ENCODE results near the gene RHEB. TPM values are rescaled to one million over a fixed set of nuclear protein-coding genes. Genes with fewer than 3 reads are reported as not detected.

The RHEB gene
- total RNA-seq, 1 donor = 98.8 TPM

GRCh38 chr7:151489498-151489897 lies 30.2 kb downstream of the RHEB start:
- H3K4me3 ChIP-seq (ENCODE audit: low read depth, low read length) = no peak overlapping the region
- TF ChIP-seq, protein P1, sequence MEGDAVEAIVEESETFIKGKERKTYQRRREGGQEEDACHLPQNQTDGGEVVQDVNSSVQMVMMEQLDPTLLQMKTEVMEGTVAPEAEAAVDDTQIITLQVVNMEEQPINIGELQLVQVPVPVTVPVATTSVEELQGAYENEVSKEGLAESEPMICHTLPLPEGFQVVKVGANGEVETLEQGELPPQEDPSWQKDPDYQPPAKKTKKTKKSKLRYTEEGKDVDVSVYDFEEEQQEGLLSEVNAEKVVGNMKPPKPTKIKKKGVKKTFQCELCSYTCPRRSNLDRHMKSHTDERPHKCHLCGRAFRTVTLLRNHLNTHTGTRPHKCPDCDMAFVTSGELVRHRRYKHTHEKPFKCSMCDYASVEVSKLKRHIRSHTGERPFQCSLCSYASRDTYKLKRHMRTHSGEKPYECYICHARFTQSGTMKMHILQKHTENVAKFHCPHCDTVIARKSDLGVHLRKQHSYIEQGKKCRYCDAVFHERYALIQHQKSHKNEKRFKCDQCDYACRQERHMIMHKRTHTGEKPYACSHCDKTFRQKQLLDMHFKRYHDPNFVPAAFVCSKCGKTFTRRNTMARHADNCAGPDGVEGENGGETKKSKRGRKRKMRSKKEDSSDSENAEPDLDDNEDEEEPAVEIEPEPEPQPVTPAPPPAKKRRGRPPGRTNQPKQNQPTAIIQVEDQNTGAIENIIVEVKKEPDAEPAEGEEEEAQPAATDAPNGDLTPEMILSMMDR (IDR thresholded peaks at IDR 0.05; ENCODE audit: insufficient read depth, low read length) = no peak
- DNase-seq (ENCODE audit: low read depth) = no peak

GRCh38 chr7:151488096-151488495 lies 31.6 kb downstream of the RHEB start:
- TF ChIP-seq, protein P1 (IDR thresholded peaks at IDR 0.05; ENCODE audit: insufficient read depth, low read length) = no peak
- DNase-seq (ENCODE audit: low read depth) = no peak
- no peak overlapping the region for H3K4me3 ChIP-seq (ENCODE audit: low read depth, low read length)

DNA sequence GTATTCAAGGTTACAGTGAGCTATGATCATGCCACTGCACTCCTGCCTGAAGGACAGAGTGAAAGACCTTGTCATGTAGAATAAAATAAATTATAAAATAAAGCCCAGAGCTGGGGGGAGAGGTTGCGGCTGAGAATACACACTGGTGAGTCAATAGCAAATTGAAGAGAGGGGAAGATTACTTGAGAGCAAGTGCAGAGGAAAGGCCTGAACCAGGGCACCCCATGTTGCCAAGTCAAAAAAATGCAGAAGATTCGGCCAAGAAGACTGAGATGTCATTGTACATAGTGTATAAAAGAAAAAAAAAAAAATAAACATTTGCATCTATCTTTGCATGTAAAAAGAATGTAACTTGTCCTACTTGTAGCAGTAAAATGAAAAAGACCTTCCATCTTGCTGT lies 32.5 kb downstream of the RHEB start:
- no peak overlapping the region for H3K4me3 ChIP-seq (ENCODE audit: low read depth, low read length)
- no peak for DNase-seq (ENCODE audit: low read depth)
- TF ChIP-seq, protein P1 (IDR thresholded peaks at IDR 0.05; ENCODE audit: insufficient read depth, low read length) = no peak

GRCh38 chr7:151486074-151486473 lies 33.6 kb downstream of the RHEB start:
- H3K4me3 ChIP-seq (ENCODE audit: low read depth, low read length) = no peak overlapping the region
- TF ChIP-seq, protein P1 (IDR thresholded peaks at IDR 0.05; ENCODE audit: insufficient read depth, low read length) = no peak
- DNase-seq (ENCODE audit: low read depth) = no peak

- peak; percentile 87 for DNase-seq (ENCODE audit: low read depth)
- TF ChIP-seq, protein P1 (IDR thresholded peaks at IDR 0.05; ENCODE audit: insufficient read depth, low read length) = no peak
- no peak overlapping the region for H3K4me3 ChIP-seq (ENCODE audit: low read depth, low read length)
Measured at GRCh38 chr7:151484971-151485707, 34.6 kb downstream of the RHEB start.

DNA sequence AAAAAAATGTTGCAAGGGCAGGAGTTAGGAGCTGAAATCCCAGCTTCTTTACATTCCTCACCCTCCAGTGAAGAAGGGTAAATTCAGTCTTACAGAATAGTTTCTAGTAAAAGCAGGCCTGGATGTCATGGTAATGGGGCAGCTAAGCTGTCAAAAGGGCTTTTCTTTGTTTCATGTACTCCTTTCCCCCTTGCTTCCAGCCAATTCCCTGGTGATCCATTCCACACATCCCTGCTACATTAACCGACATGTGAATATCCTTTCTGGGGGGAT lies 36.0 kb downstream of the RHEB start:
- TF ChIP-seq, protein P1 (IDR thresholded peaks at IDR 0.05; ENCODE audit: insufficient read depth, low read length) = no peak
- no peak for DNase-seq (ENCODE audit: low read depth)
- no peak overlapping the region for H3K4me3 ChIP-seq (ENCODE audit: low read depth, low read length)

Data from fibroblast of the aortic adventitia (primary cell).